GM12891 (cell line): Measurements from ENCODE around the gene CHRNA3.

Experiments used
- POLR2A ChIP-seq: IDR thresholded peaks from 2 replicates; pipeline ENCODE4 v1.6.1; 2011; ENCODE audit warnings: low read depth, low read length, control low read depth
- POLR2AphosphoS5 ChIP-seq: IDR thresholded peaks from 2 replicates; pipeline ENCODE4 v1.6.1; 2011; ENCODE audit warnings: low read depth, low read length, control low read depth
- POU2F2 ChIP-seq: IDR thresholded peaks from 2 replicates; pipeline ENCODE4 v1.6.1; 2011; ENCODE audit warnings: low read depth, mild to moderate bottlenecking, control low read depth, low read length, moderate library complexity
- TAF1 ChIP-seq: IDR thresholded peaks from 2 replicates; pipeline ENCODE4 v1.6.1; 2011; ENCODE audit warnings: low read depth, low read length, control low read depth

DNA sequence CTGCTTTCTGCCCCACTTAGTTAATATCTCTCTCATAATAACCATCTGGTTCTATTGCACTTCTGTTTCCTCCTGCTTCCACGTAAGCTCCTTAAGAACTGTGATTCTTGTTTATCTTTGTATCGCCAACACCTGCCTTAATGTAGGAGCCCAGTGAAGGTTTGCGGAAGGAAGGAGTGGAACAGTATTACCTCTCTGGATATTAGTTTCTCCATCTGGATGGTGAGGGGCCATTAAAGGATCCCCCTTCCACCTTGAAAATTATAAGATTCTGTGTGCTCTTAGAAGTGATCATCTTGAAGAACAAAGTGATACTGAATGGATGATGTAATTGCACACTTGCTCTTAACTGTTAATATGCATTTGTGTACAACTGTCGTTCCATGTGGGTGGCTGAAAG, 53.3 kb downstream of the CHRNA3 start:
- no peak for TF ChIP-seq POLR2A
- no peak for TF ChIP-seq POLR2AphosphoS5
- no peak for TF ChIP-seq POU2F2
- no peak for TF ChIP-seq TAF1
